Cerebellar cortex (tissue), 1 donor: ENCODE data around the gene PLXNA2.

ENCODE experiments used
- DNase-seq: peaks from one replicate; pipeline ENCODE4 v3.0.0-alpha.2; 2015; ENCODE audit warnings: low spot score

PLXNA2 gene

DNA sequence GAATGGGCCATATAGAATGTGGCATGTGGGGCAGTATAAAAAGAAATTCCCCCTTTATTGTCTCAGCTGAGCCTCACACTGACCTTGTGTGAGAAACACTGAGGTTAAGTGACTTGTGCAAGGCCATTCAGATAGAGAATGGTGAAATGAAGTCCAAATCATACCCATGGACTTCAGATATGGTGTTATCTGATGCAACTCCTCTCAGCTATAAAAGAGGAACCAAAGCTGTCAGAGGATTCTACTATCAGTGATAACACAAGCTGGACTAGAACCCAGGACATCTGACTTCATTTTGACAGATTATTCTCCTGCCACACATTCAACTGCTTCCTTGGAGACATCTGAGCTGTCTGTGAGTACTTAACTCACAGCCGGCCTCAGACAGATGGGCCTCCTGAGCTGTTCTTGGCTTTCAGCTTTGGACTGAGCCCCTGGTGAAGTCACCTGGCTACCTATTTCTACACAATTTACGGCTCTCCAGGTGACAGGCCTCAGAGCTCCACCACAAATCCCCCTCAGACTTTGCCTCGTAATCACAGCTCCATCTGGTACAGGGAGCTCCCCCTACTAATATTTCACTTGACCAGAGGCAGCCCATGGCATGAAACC lies 104.6 kb downstream of the PLXNA2 start:
- peak; percentile 89 for DNase-seq

DNA sequence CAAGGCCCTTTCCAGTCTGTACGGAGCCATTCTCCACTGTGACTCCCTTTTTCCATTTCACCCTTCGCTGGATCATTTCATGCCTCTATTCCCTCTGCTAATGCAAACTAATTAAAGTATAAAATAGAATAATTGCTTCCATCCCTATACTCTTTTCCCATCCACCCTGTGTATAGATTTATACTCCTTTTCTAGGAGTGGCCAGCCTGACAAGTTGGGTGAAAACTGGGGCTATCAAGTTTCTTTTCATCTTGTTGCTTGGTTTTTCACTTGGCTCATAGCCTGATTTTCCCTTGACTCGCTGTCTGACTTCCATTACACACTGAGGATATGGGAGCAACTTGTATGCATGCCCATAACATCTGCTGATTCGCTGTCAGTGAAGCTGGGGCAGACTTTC lies 107.0 kb downstream of the PLXNA2 start:
- no peak for DNase-seq

DNA sequence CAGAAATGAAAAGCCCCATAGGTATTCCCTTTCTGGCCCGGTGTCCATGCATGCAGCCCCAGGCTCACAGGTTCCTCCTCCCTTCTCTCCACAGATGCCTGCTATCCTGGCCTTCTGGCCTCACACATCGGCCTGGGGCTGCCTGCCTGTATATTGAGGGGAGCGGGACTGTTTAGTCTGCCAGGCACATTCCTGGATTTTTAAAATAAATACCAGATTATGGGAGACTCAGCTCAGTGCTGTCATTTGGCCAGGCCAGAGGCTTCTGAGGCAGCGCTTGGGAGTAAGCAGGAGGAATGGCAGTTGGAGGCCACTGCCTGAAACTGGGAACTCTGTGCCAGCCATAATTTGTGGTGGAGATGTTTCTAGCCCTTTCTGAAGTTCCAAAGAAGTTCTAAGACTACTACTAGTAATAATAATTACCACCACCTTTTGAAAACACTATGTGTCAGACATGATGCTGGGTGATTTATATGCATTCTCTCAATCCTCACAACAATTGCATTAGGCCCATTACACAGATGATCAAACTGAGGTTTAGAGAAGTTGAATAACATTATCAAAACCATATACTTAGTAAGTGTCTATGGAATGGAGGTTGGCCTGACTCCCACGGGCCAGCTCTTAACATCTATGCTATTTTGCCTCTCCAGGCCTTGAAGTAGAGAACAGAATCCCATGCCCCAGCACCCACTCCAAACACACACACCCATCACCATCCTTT lies 107.6 kb downstream of the PLXNA2 start:
- no peak for DNase-seq

GRCh38 chr1:208135354-208135753 lies 108.8 kb downstream of the PLXNA2 start:
- no peak for DNase-seq

- DNase-seq: peak; percentile 58
These were observed 109.7 kb downstream of the PLXNA2 start for GRCh38 chr1:208134491-208134890.

DNA sequence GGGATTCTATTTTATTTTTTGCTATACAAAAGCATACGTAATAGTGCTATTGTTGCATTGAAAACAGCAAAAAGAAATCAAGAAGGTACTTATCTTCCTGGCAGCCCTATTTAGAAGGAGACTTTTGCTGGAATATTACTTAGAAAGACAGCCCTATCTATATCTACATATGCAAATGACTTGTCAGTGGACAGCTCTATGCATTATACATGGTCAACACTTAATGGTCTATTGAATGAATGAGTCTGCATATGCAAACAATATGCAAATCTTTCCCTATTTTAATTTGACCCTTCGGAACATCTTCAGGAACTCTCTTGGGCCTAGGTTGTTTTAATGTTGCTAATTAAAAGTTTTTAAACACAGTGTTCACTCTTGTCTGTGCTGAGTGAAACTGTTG lies 110.8 kb downstream of the PLXNA2 start:
- DNase-seq: no peak

GRCh38 chr1:208132287-208132882 lies 111.8 kb downstream of the PLXNA2 start:
- DNase-seq: peak; percentile 67

GRCh38 chr1:208131621-208132286 lies 112.4 kb downstream of the PLXNA2 start:
- DNase-seq: no peak

DNA sequence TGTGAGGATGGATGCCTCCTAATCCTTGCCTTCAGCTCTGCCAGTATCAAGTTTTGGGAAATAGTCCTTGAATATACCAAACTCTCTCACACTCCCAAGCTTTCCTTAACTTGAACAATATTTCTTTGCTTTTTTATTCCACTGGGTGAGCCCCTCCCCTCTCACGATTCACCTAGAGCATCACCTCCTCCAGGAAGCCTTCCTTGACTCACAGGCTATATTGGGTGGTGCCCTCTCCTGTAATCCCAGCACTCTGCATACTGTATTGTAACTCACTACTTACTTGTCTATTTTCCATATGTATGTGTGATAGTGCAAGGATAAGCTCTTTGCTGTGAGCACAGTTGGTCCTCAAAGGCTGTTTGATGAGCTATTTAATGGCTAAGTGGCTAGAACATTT lies 114.7 kb downstream of the PLXNA2 start:
- DNase-seq: no peak

- DNase-seq: no peak
These were observed 115.1 kb downstream of the PLXNA2 start for GRCh38 chr1:208129060-208129459.

DNA sequence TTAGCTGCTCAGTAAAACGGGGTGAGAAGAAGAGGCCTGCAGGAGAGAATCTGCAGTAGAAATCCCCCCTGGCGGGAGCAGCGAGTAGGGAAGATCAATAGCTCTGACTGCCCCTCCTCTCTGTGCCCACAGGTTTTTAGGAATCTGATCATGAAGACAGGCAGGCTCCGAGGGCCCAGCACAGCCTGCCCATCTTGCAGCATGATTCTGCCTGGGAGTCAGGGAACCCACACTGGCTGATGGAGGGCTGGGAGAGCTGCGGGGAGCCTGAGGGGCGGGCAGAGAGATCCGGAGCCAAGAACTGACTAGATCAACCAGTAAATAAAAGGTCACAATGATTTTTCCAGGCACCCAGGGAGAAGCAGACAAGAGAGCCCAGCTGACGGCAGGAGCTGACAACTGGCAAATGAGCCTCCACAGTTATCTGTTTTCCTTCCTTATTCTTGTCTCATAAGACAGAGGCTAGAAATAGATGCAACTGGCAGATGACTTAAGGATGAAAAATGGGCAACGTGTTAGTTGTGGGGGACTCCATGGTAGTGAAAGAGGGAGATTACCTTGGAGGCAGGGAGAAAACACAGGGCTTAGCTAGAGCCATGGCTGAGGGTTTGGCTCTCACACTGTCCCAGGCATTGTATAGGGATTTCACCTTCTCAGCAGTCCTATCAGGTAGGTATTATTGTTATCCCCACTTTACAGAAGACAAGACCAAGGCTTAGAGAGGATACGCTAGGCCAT lies 116.2 kb downstream of the PLXNA2 start:
- DNase-seq: no peak

- no peak for DNase-seq
These were observed 116.9 kb downstream of the PLXNA2 start for GRCh38 chr1:208127284-208127683.

- DNase-seq: no peak
These were observed 118.1 kb downstream of the PLXNA2 start for GRCh38 chr1:208126108-208126507.

GRCh38 chr1:208122612-208123358 lies 121.4 kb downstream of the PLXNA2 start:
- DNase-seq: no peak

GRCh38 chr1:208121813-208122364 lies 122.3 kb downstream of the PLXNA2 start:
- no peak for DNase-seq

DNA sequence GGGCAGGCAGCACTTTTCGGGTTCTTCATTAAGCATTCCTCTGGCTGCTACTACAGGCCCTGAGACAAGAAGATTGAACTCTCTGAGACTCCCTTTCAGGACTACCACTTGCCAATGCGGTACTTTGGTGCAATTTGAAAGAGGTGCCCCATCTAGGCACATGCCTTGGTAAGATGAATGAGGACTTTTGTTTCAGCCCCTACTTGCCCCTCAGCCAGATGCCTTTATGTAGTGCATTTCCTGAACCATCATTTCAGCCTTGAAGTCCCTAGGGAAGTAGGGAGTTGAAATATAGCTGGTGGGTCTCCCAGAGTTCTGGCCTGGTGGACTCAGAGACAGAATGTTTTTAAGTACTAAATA lies 123.8 kb downstream of the PLXNA2 start:
- no peak for DNase-seq

- no peak for DNase-seq
These were observed 125.2 kb downstream of the PLXNA2 start for GRCh38 chr1:208118841-208119606.

DNA sequence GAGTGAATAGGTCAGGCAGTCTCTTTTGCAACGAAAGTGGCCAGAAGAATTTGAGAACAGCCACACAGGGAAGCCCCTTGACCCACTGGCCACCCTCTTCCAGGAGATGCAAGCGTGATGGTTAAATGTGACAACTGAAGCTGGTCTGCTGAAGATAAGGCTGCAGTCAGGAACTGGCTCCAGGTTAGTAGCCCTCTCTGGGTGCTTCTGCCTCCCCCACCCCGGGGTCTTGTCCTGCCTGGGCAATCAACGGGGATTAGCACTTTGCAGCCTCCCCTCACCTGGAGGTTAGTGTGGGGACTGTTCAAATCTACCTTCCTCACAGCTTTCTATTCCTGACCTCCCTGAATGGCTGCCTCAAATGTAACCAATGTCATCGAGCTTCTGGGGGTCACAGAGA lies 125.9 kb downstream of the PLXNA2 start:
- DNase-seq: no peak

GRCh38 chr1:208117826-208118225 lies 126.4 kb downstream of the PLXNA2 start:
- no peak for DNase-seq

DNA sequence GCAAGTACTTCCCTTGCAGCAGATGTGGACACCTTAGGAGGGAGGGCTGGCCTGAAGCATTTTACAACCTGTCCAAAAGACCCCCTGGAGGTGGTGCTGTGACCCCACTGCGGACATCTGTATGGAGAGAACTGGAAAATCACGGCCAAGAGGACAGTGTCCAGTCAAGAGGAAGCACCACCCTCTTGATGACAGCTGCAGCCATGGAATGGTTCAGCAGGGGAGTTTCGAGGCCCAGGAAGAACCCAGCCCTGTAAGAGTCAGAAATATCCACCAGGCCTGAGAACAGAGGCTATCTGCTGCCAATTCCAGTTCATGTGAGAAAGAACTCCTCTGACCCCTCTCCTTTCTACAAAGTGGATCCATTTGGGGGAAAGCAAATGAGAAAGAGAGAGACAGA lies 126.8 kb downstream of the PLXNA2 start:
- DNase-seq: no peak
